Measurements from ENCODE around the gene KIAA1328.

- TF ChIP-seq EZH2 (IDR thresholded peaks at IDR 0.05) (no peak), CTCF (IDR thresholded peaks at IDR 0.05) (no peak), EZH2phosphoT487 (IDR thresholded peaks at IDR 0.05) (no peak)
Measured at GRCh38 chr18:37225279-37225678, 396.4 kb downstream of the KIAA1328 start.

Measured in neural progenitor cell (in vitro differentiated cells).